K562 (cell line): Measurements from ENCODE around the gene EMC8. TPM values are rescaled to one million over a fixed set of nuclear protein-coding genes. Genes with fewer than 3 reads are reported as not detected.

Source experiments
- ATAC-seq: fragments of 200-7000 bp; cut with Tn5 transposase; 3 replicates; pipeline ENCODE4 v1.9.1; 2020; ENCODE audit warnings: moderate library complexity
- BruUV-seq: library from RNA; stranded (reverse); fragments of 400-500 nt; replicated peaks from 2 replicates; lab custom pipeline; 2021; lab: Mats Ljungman, UMichigan
- CTCF ChIA-PET: fragments of 300-600 bp; formaldehyde crosslinking; extraction: SDS; loops from one replicate; lab custom pipeline; 2021; ENCODE audit warnings: low intra/inter-chr PET ratio; lab: Yijun Ruan, JAX
- POLR2A ChIA-PET: fragments of 300-600, 350-650 bp; sonication (Branson Sonifier 250); formaldehyde crosslinking; extraction: SDS; loops from one replicate; lab custom pipeline; 2021; ENCODE audit warnings: antibody characterized with exemption, inconsistent platforms; lab: Yijun Ruan, JAX
- DNase-seq, 4 experiments: peaks; one replicate each; pipeline versions ENCODE4 v3.0.0 to v3.0.0-alpha.2; 2011 to 2018; ENCODE audit warnings: low spot score in 3 of 4, mixed read lengths in 3 of 4; ENCODE audit errors: extremely low read depth in 1 of 4
- FAIRE-seq: peaks from 2 replicates; lab custom pipeline; 2011; peaks lifted over from hg19 to GRCh38; lab: Jason Lieb, UNC
- H2AFZ ChIP-seq: 2 replicates; pipeline ENCODE4 v1.6.0; 2011; ENCODE audit warnings: low read depth, low read length, control low read depth, inconsistent platforms
- H3K27ac ChIP-seq: fragments of 200-600 bp; 3 replicates; pipeline ENCODE4 v1.8.0; 2011; ENCODE audit warnings: low read depth, mild to moderate bottlenecking, control low read depth, inconsistent platforms, low read length, moderate library complexity, mixed read lengths; ENCODE audit errors: extremely low read depth
- H3K27me3 ChIP-seq, 2 experiments: fragments of 300-600 bp in 1 of 2; 2 replicates in 1 of 2; 3 replicates in 1 of 2; pipeline versions ENCODE4 v1.6.0 to v1.8.0; 2011; ENCODE audit warnings: inconsistent platforms in 2 of 2, low read length in 2 of 2, mild to moderate bottlenecking in 1 of 2, mixed read lengths in 1 of 2, moderate library complexity in 1 of 2; ENCODE audit not compliant: control insufficient read depth in 2 of 2, insufficient read depth in 2 of 2
- H3K36me3 ChIP-seq: fragments of 300-600 bp; 3 replicates; pipeline ENCODE4 v1.8.0; 2011; ENCODE audit warnings: mild to moderate bottlenecking, low read length, inconsistent platforms; ENCODE audit not compliant: control insufficient read depth, insufficient read depth
- H3K4me1 ChIP-seq, 2 experiments: fragments of 200-600 bp in 1 of 2; replicated peaks in 1 of 2; 2 replicates in 1 of 2; 3 replicates in 1 of 2; pipeline versions ENCODE4 v1.5.1 to v1.8.0; 2011; ENCODE audit warnings: inconsistent platforms in 2 of 2, low read length in 2 of 2, mild to moderate bottlenecking in 1 of 2, mixed read lengths in 1 of 2, moderate library complexity in 1 of 2; ENCODE audit not compliant: control insufficient read depth in 2 of 2, insufficient read depth in 2 of 2
- H3K4me2 ChIP-seq: 2 replicates; pipeline ENCODE4 v1.6.1; 2011; ENCODE audit warnings: low read length, control low read depth, inconsistent platforms, mixed read lengths; ENCODE audit not compliant: insufficient read depth
- H3K4me3 ChIP-seq: fragments of 200-600 bp; sonication (generic), shearing (Covaris generic); 2 replicates; pipeline ENCODE4 v1.5.1; 2016; ENCODE audit warnings: control low read depth, inconsistent platforms
- H3K79me2 ChIP-seq: fragments of 200-600 bp; 3 replicates; pipeline ENCODE4 v1.8.0; 2011; ENCODE audit warnings: low read length, inconsistent platforms; ENCODE audit not compliant: control insufficient read depth, insufficient read depth
- H3K9ac ChIP-seq, 2 experiments: 2 replicates each; pipeline versions ENCODE4 v1.6.0 to v1.6.1; 2011; ENCODE audit warnings: low read depth in 2 of 2, low read length in 2 of 2, control low read depth in 1 of 2, inconsistent platforms in 1 of 2, mild to moderate bottlenecking in 1 of 2, mixed read lengths in 1 of 2; ENCODE audit not compliant: insufficient read depth in 1 of 2
- H3K9me1 ChIP-seq: one replicate; pipeline ENCODE4 v1.6.0; 2011; ENCODE audit warnings: inconsistent platforms, mild to moderate bottlenecking, low read length, moderate library complexity; ENCODE audit not compliant: control insufficient read depth, insufficient read depth
- H3K9me3 ChIP-seq: replicated peaks from 2 replicates; pipeline ENCODE4 v1.5.1; 2011; ENCODE audit warnings: low read depth, low read length, inconsistent platforms; ENCODE audit not compliant: control insufficient read depth, insufficient read depth
- H4K20me1 ChIP-seq: replicated peaks from 2 replicates; pipeline ENCODE4 v1.6.1; 2011; ENCODE audit warnings: low read length, inconsistent platforms, mixed read lengths; ENCODE audit not compliant: control insufficient read depth, insufficient read depth
- CCAR2 ChIP-seq: fragments of 200-400 bp; formaldehyde crosslinking; IDR thresholded peaks from 2 replicates; pipeline ENCODE4 v1.6.1; 2017; ENCODE audit warnings: mild to moderate bottlenecking, low read depth, low read length
- GABPB1 ChIP-seq: sonication (generic); formaldehyde crosslinking; IDR thresholded peaks from 2 replicates; pipeline ENCODE4 v1.8.0; 2022; ENCODE audit warnings: mild to moderate bottlenecking, missing genetic modification reagents
- MYNN ChIP-seq, 2 experiments: sonication (generic); formaldehyde crosslinking in 1 of 2; IDR thresholded peaks; 2 replicates each; pipeline versions ENCODE4 v1.5.0 to v1.6.1; 2016 to 2020; ENCODE audit warnings: antibody characterized with exemption in 1 of 2, missing genetic modification reagents in 1 of 2
- NR4A1 ChIP-seq, 2 experiments: fragments of 250-450 bp in 1 of 2; fragments of 450-650 bp in 1 of 2; sonication (Bioruptor Pico) in 1 of 2; IDR thresholded peaks; 2 replicates each; pipeline versions ENCODE4 v1.4.0 to v1.6.1; 2016 to 2020; ENCODE audit warnings: mild to moderate bottlenecking in 2 of 2, missing compliant biosample characterization in 1 of 2, missing genetic modification characterization in 1 of 2, moderate library complexity in 1 of 2
- ZFPM2 ChIP-seq: fragments of 250-450 bp; sonication (Bioruptor Pico); IDR thresholded peaks from 2 replicates; pipeline ENCODE4 v1.5.1; 2022; ENCODE audit warnings: mild to moderate bottlenecking
- ZNF431 ChIP-seq: sonication (generic); formaldehyde crosslinking; IDR thresholded peaks from 2 replicates; pipeline ENCODE4 v1.8.0; 2022; ENCODE audit warnings: mild to moderate bottlenecking, missing genetic modification reagents
- WGBS: fragments of 100-300 bp; shearing (Covaris generic); methylation state at CpG from one replicate; pipeline ENCODE4 v1.1.6; 2016; ENCODE audit warnings: low coverage, mixed read lengths; ENCODE audit not compliant: insufficient coverage; ENCODE audit errors: missing lambda C conversion rate; 5-methylcytosine and 5-hydroxymethylcytosine counted together
- in situ Hi-C: fragments of 300-500 bp; cut with MboI; formaldehyde crosslinking; loops from 4 replicates; pipeline ENCODE4 v1.15.0; 2018; ENCODE audit warnings: inconsistent platforms, mixed read lengths
- intact Hi-C: fragments of 100-400 bp; cut with micrococcal nuclease; formaldehyde crosslinking; loops from 2 replicates; pipeline ENCODE4 v1.14.2; 2022
- polyA plus RNA-seq, 8 experiments: library from polyadenylated mRNA; depleted of rRNA in 4 of 8; stranded (reverse) in 5 of 8; unstranded in 3 of 8; fragments of >200 nt; fragmentation: Nextera tagmentation in 2 of 8; fragmentation: Illumina TruSeq in 1 of 8; extraction: Ambion mirVana in 2 of 8; extraction: Trizol in 1 of 8; gene quantifications; 2 replicates each; pipeline versions ENCODE4 v1.2.1 to v1.2.3, GENCODE V29; 2011 to 2014; ENCODE audit warnings: inconsistent platforms in 1 of 8, missing spikeins in 1 of 8
- total RNA-seq, 7 experiments: library from RNA; depleted of rRNA in 6 of 7; stranded (reverse); fragments of >200 nt in 6 of 7; fragmentation: Illumina TruSeq in 2 of 7; extraction: Trizol in 2 of 7; gene quantifications; 2 replicates each; pipeline versions ENCODE4 v1.2.1 to v1.2.3, GENCODE V29; 2011 to 2021; ENCODE audit warnings: low replicate concordance in 1 of 7
- TF ChIP-seq, protein P1 (sequence below), 2 experiments: fragments of 450-650 bp in 1 of 2; sonication (generic) in 1 of 2; formaldehyde crosslinking; conservative IDR thresholded peaks; 2 replicates each; pipeline versions ENCODE4 v1.4.0 to v1.8.1; 2020 to 2022; ENCODE audit warnings: mild to moderate bottlenecking in 1 of 2, missing genetic modification reagents in 1 of 2
- TF ChIP-seq, protein P2 (sequence below): fragments of 150-350 bp; IDR thresholded peaks from 2 replicates; pipeline ENCODE4 v1.6.1; 2014; ENCODE audit warnings: low read depth, mild to moderate bottlenecking, low read length, borderline replicate concordance

EMC8 gene
- total and polyA plus RNA-seq, 9 of the 15 experiments (the other 6 are each of a cell fraction or from before 2014, with no cell fraction given) = 11.4 to 81.8 (median 48.6) TPM

DNA sequence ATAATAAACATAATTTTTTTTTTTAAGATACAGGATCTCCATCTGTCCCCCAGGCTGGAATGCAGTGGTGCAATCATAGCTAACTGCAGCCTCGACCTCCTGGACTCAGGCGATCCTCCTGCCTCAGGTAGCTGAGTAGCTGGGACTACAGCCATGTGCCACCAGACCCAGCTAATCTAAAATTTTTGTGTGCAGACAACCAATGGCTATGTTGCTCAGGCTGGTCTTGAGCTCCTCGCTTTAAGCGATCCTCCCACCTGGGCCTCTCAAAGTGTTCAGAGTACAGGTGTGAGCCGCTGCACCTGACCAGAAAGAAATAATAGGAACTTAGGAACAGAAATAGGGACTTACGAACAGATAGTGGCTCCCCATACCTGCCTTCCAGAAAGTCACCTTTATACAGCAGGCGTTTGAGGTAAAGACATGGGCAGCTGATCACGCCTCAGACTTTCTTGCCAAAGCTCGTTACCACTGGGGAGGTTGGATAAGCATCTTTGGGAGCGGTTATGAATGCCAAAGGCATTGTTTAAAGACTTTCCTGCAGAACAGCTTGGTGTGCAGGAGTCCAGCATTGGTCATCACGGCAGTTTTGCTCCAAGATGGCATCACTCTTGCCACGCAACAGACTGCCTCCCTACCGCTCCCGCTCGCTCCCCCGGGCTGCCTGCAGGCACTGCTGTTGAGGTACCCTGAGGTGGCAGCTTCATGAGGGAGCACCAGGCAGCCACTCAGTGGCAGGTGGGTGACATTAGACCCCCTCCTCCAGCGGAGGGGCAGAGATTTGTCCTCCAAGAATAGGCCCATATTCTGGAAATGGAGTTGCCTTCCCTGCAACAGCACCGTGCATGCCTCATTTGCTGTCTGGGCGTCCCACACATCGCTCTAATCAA lies 13.7 kb upstream of the EMC8 start (continued):
- TF ChIP-seq GABPB1 (CRISPR knock-in tag) (no peak), ZNF431 (CRISPR knock-in tag) (no peak)

DNA sequence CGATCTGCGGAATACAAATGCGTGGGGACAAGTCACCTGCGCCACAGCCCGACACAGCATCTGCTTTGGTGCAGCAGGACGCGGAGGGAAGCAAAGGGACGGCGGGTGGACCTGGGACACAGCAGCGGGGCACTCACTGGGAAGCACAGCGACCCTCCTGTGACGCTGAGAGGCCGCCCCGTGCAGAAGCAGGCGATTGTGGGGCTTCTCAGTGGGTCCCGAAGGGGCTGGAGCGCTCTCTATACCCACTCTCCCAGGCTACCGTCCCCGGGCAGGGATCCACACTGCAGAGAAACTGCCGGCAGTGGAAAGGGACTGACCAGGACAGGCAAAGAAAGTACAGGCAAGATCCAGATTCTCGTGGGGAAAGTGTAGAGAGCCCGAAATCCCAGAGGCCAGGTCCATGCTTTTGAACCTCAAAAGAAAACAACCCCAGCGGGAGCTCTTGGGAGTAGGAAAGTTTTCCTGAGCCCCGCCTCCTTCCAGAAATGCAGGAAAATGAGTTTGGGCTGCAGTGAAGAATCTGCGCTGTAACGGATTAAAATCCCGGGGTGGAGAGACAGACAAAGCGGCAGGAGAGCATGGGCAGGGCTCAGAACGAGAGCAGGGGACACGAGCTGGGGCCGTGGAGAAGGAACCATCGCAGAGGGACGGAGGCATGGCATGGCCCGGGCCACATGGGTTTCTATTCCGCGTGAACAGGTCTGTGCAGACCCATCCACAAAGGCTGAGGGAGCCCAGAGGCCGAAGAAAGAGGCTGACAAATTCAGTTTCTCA lies 12.9 kb upstream of the EMC8 start:
- no peak overlapping the region for H3K9ac ChIP-seq
- no TSS peak for BruUV-seq
- H3K4me1 ChIP-seq = peaks cover 0 to 9% of the 10 kb centered on the region in 2 experiments; a peak in 1 of 5 replicates
- no peaks in the 10 kb centered on the region for H3K9me3 ChIP-seq
- in situ Hi-C loops (no loop called here), intact Hi-C loops (no loop called here)
- ChIA-PET CTCF (interaction anchor here (0.7 kb wide), 1 partner anchor 1334 kb away, joined by 3 read pairs; no protein-coding TSS in a partner anchor), POLR2A (interaction anchor here (0.9 to 1.6 kb wide), 4 partner anchors 9 to 462 kb away, joined by 3 to 4 read pairs (median 3); no protein-coding TSS in a partner anchor)
- H4K20me1 ChIP-seq = peaks cover 3% of the 10 kb centered on the region
- no peak overlapping the region for H3K27ac ChIP-seq
- ATAC-seq (no peak), DNase-seq (no peak), FAIRE-seq (no peak)
- H3K36me3 ChIP-seq = no peaks in the 10 kb centered on the region
- H2AFZ ChIP-seq = no peak overlapping the region
- H3K9me1 ChIP-seq = no peaks in the 10 kb centered on the region
- H3K27me3 ChIP-seq = peaks cover 37 to 49% of the 10 kb centered on the region in 2 experiments; a peak in 4 of 5 replicates
- H3K79me2 ChIP-seq = no peaks in the 10 kb centered on the region
- WGBS = 15% methylated on average over 37 of the region's 37 CpGs
- no peak overlapping the region for H3K4me3 ChIP-seq
- no peak overlapping the region for H3K4me2 ChIP-seq
- TF ChIP-seq, protein P1, sequence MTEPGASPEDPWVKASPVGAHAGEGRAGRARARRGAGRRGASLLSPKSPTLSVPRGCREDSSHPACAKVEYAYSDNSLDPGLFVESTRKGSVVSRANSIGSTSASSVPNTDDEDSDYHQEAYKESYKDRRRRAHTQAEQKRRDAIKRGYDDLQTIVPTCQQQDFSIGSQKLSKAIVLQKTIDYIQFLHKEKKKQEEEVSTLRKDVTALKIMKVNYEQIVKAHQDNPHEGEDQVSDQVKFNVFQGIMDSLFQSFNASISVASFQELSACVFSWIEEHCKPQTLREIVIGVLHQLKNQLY (CRISPR knock-in tag; conservative IDR thresholded peaks at IDR 0.05) = no peak
- TF ChIP-seq CCAR2 (no peak), NR4A1 (CRISPR knock-in tag; IDR thresholded peaks at IDR 0.05) (no peak), NR4A1 (tag; IDR thresholded peaks at IDR 0.05) (no peak), ZFPM2 (CRISPR knock-in tag) (no peak), GABPB1 (CRISPR knock-in tag) (no peak), MYNN (IDR thresholded peaks at IDR 0.05) (no peak), MYNN (CRISPR knock-in tag; IDR thresholded peaks at IDR 0.05) (no peak)
- TF ChIP-seq, protein P2, sequence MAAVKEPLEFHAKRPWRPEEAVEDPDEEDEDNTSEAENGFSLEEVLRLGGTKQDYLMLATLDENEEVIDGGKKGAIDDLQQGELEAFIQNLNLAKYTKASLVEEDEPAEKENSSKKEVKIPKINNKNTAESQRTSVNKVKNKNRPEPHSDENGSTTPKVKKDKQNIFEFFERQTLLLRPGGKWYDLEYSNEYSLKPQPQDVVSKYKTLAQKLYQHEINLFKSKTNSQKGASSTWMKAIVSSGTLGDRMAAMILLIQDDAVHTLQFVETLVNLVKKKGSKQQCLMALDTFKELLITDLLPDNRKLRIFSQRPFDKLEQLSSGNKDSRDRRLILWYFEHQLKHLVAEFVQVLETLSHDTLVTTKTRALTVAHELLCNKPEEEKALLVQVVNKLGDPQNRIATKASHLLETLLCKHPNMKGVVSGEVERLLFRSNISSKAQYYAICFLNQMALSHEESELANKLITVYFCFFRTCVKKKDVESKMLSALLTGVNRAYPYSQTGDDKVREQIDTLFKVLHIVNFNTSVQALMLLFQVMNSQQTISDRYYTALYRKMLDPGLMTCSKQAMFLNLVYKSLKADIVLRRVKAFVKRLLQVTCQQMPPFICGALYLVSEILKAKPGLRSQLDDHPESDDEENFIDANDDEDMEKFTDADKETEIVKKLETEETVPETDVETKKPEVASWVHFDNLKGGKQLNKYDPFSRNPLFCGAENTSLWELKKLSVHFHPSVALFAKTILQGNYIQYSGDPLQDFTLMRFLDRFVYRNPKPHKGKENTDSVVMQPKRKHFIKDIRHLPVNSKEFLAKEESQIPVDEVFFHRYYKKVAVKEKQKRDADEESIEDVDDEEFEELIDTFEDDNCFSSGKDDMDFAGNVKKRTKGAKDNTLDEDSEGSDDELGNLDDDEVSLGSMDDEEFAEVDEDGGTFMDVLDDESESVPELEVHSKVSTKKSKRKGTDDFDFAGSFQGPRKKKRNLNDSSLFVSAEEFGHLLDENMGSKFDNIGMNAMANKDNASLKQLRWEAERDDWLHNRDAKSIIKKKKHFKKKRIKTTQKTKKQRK = no peak
